Measurements from ENCODE around the gene FCN1.

DNA sequence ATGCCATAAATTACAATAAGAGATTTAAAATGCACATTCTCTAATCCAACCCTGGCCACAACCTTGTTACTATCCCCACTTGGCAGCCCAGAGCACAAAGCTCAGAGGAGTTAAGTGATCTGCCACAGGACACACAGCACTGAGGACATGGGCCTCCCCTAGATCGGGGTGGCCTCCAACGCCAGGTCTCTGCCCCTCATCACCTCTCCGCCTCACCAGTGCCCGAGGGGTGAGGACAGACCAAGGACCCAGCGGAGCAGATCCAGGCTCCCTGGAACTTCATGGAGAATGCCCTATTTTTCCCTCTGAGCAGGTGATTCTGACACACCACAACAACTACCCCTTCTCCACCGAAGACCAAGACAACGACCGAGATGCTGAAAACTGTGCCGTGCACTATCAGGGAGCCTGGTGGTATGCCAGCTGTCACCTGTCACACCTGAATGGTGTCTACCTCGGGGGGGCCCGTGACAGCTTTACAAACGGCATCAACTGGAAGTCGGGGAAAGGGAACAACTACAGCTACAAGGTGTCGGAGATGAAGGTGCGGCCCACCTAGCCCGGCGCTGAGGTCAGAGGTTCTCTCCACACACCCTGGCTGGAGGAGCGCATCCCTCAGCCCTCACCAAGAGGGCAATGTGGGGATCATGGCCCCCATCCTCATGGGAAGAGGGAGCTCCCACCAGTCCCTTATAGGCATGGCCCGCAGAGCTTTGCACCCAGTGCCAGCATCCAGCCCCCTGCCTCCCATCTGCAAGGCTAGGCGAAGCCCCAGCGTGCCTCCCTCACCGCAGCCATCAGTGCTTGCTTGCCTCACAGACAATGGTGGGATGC is 49.6 kb downstream of the FCN1 start:
- TF ChIP-seq EZH2 (IDR thresholded peaks at IDR 0.05; ENCODE audit: borderline replicate concordance, control insufficient read depth, low read depth, low read length), result no peak
- no peak for TF ChIP-seq BRCA1 (IDR thresholded peaks at IDR 0.05; ENCODE audit: low read depth, low read length)
- TF ChIP-seq SIN3A (IDR thresholded peaks at IDR 0.05; ENCODE audit: low read depth, low read length), result no peak
- TF ChIP-seq, protein P1, sequence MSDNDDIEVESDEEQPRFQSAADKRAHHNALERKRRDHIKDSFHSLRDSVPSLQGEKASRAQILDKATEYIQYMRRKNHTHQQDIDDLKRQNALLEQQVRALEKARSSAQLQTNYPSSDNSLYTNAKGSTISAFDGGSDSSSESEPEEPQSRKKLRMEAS (IDR thresholded peaks at IDR 0.05; ENCODE audit: low read depth, low read length), result no peak
- no peak for TF ChIP-seq TCF12 (IDR thresholded peaks at IDR 0.05; ENCODE audit: low read depth, low read length)

All from GM12878 (cell line).